GM12873 (cell line): ENCODE measurements around the gene SNRK.

ENCODE experiments used
- TF ChIP-seq, protein P1 (sequence below): IDR thresholded peaks from 2 replicates; pipeline ENCODE4 v1.5.1; 2012; ENCODE audit warnings: low read depth, mild to moderate bottlenecking, moderate library complexity, low read length, control low read depth; ENCODE audit not compliant: insufficient read depth; ENCODE audit errors: missing control alignments

The SNRK gene

DNA sequence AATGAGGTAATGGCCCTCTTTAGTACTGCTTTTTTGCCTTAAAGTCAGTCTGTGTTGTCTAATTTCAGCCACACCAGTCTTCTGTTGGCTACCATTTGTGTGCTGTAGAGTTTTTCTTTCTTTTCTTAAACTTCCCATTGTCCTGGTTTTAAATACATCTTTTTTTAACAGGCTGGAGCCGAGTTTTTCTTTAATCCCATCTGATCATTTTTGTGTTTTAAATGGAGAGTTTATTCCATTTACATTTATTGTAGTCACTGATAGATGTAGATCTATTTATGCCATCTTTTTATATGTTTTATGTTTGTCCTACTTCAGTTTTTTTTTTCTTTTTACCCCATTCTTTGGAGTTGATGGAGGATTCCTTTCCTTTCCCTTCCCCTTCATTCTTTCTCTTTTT is 49.5 kb downstream of the SNRK start:
- TF ChIP-seq, protein P1, sequence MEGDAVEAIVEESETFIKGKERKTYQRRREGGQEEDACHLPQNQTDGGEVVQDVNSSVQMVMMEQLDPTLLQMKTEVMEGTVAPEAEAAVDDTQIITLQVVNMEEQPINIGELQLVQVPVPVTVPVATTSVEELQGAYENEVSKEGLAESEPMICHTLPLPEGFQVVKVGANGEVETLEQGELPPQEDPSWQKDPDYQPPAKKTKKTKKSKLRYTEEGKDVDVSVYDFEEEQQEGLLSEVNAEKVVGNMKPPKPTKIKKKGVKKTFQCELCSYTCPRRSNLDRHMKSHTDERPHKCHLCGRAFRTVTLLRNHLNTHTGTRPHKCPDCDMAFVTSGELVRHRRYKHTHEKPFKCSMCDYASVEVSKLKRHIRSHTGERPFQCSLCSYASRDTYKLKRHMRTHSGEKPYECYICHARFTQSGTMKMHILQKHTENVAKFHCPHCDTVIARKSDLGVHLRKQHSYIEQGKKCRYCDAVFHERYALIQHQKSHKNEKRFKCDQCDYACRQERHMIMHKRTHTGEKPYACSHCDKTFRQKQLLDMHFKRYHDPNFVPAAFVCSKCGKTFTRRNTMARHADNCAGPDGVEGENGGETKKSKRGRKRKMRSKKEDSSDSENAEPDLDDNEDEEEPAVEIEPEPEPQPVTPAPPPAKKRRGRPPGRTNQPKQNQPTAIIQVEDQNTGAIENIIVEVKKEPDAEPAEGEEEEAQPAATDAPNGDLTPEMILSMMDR: no peak

DNA sequence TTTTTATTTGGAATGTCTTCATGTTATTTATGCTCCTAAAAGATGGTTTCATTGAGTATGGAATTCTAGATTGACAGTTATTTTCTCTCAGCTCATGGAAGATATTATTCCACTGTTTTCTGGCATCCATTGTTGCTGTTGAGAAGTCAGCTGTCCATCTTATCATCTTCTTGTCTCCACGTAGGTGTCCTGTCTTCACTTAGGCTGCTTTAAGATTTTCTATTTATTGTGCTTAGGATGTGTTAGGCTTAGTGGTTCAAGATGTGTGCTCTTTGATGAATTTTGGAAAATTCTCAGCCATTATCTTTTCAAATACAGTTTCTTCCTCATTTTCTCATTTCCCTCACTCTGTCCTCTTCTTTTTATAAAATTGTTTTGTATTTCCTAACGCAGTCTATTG is 52.0 kb downstream of the SNRK start:
- TF ChIP-seq, protein P1: no peak

DNA sequence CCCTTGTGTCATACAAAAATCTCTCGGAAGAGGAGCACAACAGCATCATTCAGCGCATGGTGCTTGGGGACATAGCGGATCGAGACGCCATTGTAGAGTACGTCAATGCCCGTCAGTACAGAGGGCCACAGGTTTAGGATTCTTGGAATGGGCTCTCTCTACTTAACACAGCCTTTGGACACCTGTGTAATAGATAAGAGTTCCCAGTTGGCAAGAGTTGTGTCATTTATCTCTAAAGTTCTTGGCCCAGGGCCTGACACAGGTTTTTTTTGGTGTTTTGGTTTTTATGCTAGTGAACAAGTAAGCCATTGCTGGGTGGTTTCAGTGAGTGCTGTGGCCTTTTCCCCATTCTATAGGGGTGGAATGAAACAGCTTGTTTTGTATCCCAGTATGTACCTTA is 54.1 kb downstream of the SNRK start:
- TF ChIP-seq, protein P1: no peak

DNA sequence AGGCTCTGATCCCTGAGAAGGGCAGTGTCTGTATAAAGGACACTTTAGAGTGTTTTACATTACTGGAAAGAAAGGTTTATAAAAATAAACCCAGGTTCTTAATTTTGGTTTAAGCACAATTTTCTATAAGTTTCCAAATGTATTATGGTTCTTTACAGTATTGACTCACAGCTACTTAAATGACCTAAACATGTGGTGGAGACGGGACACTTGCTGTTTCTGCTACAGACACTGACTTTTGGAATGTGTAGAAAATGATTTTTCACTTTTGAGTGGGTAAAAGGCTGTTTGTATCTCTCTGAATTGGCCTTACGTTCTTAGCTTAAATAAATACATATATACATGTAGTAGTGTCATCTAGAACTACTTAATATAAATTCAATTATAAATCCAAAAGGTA is 55.4 kb downstream of the SNRK start:
- TF ChIP-seq, protein P1: no peak

DNA sequence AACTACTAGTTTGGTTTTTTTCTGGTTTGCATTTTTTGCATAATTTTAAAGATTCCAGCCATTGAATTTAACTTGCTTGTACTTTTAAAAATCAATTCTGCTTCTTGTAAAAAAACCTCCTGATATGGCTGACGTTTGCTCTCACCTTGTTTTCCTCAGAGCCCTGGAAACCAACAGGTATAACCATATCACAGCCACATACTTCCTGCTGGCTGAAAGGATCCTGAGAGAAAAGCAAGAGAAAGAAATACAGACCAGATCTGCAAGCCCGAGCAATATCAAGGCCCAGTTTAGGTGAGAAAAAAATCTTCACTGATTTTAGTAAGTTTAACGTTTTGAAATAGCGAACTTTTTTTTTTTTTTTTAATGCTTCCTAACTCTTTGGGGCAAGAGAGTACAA is 56.8 kb downstream of the SNRK start:
- TF ChIP-seq, protein P1: no peak

DNA sequence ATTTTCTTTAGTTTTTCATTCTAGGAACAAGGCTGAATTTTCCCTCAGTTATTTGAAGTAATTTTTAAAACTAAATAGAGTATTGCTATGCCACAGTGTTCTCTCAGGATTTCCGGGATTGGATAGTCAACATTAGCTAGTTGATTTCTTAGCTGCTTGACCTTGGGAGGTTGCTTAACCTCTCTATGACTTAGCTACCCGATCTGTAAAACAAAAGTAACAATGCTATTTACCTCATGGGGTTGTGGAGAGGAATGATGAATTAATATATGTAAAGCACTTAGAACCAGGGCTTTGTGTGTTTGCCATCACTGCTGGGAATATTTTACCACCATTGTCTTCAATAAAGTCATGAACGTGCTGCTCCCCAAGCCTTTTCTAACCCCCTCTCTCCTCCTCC is 57.5 kb downstream of the SNRK start:
- TF ChIP-seq, protein P1: no peak

DNA sequence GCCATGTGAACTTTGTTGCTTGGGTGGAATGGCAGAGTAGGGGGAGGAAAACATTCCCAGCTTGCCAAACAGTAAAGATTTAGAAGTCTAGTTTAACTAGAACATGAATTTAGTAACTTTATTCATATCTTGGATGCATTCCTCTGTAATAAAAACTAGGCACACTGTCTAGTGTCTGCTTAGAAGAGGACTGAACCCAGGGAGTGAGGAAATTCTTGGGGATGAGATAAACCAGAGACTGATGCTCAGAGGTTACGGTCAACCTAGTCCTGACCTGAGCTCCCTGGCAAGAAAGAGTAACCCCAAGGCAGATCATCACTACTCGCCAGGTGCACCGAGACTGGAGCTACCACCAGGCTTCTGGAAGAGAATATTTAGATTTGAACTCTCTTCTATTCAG is 58.2 kb downstream of the SNRK start:
- TF ChIP-seq, protein P1: no peak

DNA sequence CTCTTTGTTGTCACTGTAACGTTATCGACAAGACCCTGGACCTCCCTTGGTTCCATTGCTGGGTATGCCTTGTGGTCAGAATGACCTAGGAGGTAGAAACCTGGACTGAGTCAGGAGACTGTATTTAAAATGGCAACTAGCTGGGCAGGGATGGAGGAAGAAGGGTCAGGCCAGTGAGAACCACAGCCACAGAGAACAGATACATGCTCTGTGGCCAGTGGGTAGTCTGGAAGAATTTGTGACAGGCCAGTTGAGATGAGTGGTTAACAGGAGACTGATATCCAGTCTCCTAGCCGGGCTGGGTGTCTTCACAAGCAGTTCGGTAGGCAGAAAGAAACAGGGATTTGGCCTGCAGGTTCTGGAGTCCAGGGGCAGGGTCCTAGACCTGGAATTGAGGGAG is 58.9 kb downstream of the SNRK start:
- TF ChIP-seq, protein P1: no peak
